ENCODE data around the gene ATP6V0D1. TPM values are rescaled to one million over a fixed set of nuclear protein-coding genes. Genes with fewer than 3 reads are reported as not detected.

Gene ATP6V0D1
- total and polyA plus RNA-seq, 11 donors, result 18.6 to 141 (median 68.5) TPM

DNA sequence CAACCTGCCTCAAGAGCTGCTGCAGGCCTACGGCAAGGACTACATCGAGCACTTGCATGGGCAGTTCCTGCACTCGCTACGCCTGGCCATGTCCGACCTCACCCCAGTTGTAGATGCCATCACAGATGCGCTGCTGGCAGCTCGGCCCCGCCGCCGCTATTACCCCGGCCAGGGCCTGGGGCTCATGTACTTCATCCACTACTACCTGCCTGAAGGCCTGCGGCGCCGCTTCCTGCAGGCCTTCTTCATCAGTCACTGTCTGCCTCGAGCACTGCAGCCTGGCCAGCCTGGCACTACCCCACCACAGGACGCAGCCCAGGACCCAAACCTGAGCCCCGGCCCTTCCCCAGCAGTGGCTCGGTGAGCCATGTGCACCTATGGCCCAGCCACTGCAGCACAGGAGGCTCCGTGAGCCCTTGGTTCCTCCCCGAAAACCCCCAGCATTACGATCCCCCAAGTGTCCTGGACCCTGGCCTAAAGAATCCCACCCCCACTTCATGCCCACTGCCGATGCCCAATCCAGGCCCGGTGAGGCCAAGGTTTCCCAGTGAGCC is 44.2 kb downstream of the ATP6V0D1 start:
- WGBS, 4 donors, result 96 to 97% (median 96%) methylated on average over 19 to 23 of the region's 23 CpGs
- DNase-seq, result no peak
- no peak overlapping the region for H3K27ac ChIP-seq
- TF ChIP-seq POLR2A (IDR thresholded peaks at IDR 0.05), result no peak
- TF ChIP-seq CTCF (IDR thresholded peaks at IDR 0.05), result no peak
- ATAC-seq, result no peak
- peaks cover 0 to 17% (median 6%) of the 10 kb centered on the region in 12 donors for H3K4me1 ChIP-seq
- no peaks in the 10 kb centered on the region for H3K9me3 ChIP-seq
- intact Hi-C loops (cut with DNase I), result no loop called here
- no peaks in the 10 kb centered on the region for H3K27me3 ChIP-seq
- H3K4me3 ChIP-seq, result no peak overlapping the region
- peaks cover 0 to 50% (median 29%) of the 10 kb centered on the region in 9 donors for H3K36me3 ChIP-seq

DNA sequence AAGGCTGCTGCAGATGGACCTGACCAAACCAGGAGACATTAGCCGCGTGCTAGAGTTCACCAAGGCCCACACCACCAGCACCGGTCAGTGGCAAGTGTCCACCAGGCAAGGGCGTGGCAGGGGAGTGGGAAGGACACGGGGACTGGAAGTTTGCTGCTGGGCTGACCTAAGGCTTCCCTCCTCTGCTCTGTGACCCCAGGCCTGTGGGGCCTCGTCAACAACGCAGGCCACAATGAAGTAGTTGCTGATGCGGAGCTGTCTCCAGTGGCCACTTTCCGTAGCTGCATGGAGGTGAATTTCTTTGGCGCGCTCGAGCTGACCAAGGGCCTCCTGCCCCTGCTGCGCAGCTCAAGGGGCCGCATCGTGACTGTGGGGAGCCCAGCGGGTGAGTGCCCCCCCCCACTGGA is 45.2 kb downstream of the ATP6V0D1 start:
- no peaks in the 10 kb centered on the region for H3K27me3 ChIP-seq
- ATAC-seq, result no peak
- peaks cover 0 to 40% (median 27%) of the 10 kb centered on the region in 9 donors for H3K36me3 ChIP-seq
- no peak overlapping the region for H3K27ac ChIP-seq
- H3K4me1 ChIP-seq, result peaks cover 0 to 15% (median 5%) of the 10 kb centered on the region in 12 donors
- no peak for DNase-seq
- intact Hi-C loops (cut with DNase I), result no loop called here
- no peaks in the 10 kb centered on the region for H3K9me3 ChIP-seq
- WGBS, 4 donors, result 94 to 97% (median 96%) methylated on average over 10 to 16 of the region's 16 CpGs
- TF ChIP-seq CTCF (IDR thresholded peaks at IDR 0.05) (no peak), POLR2A (IDR thresholded peaks at IDR 0.05) (no peak)
- no peak overlapping the region for H3K4me3 ChIP-seq

DNA sequence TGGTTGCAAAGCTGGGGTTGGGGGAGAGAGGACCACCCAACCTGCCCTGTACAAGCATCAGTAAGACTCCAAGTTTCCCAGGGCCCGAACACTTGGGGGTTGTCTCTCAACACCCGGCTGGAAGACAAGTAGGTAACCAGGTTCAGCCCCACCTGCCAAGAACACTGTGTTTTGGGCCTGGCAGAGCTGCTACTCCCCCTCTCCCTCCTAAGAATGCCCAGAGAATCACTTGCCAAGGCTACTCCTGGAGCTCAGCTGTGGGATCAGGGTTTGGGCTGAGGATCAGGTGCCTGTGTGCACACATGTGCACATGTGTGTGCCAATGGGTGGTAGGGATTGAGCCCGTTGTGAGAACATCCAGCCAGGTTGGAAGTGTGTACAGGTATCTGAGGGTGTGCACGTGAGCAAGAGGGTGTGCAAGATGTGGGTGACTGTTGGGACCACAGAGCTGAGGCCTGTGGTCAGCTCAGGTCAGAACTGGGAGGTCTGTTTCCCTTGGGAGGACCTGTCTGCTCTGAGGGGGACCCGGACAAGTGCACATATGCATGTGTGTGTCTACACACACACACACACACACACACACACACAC is 47.7 kb downstream of the ATP6V0D1 start:
- TF ChIP-seq POLR2A (IDR thresholded peaks at IDR 0.05), result no peak
- TF ChIP-seq CTCF (IDR thresholded peaks at IDR 0.05), result no peak
- Histone ChIP-seq H3K27me3 (peaks cover 0 to 24% (median 0%) of the 10 kb centered on the region in 9 donors), H3K4me1 (peaks cover 0 to 36% (median 14%) of the 10 kb centered on the region in 12 donors), H3K36me3 (peaks cover 0 to 18% (median 10%) of the 10 kb centered on the region in 9 donors), H3K4me3 (no peak overlapping the region), H3K9me3 (no peaks in the 10 kb centered on the region), H3K27ac (no peak overlapping the region)
- WGBS, 4 donors, result 81 to 95% (median 94%) methylated on average over 4 to 5 of the region's 5 CpGs
- DNase-seq (no peak), ATAC-seq (no peak)
- intact Hi-C loops (cut with DNase I), result no loop called here

GRCh38 chr16:67432506-67432890 is 48.5 kb downstream of the ATP6V0D1 start:
- DNase-seq (no peak), ATAC-seq (no peak)
- intact Hi-C loops (cut with DNase I), result no loop called here
- TF ChIP-seq CTCF (IDR thresholded peaks at IDR 0.05) (no peak), POLR2A (IDR thresholded peaks at IDR 0.05) (no peak)
- no peaks in the 10 kb centered on the region for H3K9me3 ChIP-seq
- peak overlapping the region in 1 of 12 donors; percentile 53 for H3K4me3 ChIP-seq
- H3K27ac ChIP-seq, result no peak overlapping the region
- peaks cover 0 to 44% (median 15%) of the 10 kb centered on the region in 12 donors for H3K4me1 ChIP-seq
- WGBS, 4 donors, result 68 to 75% (median 72%) methylated on average over 5 of the region's 5 CpGs
- H3K27me3 ChIP-seq, result peaks cover 0 to 24% (median 0%) of the 10 kb centered on the region in 9 donors
- peaks cover 0 to 10% (median 4%) of the 10 kb centered on the region in 9 donors for H3K36me3 ChIP-seq
